ENCODE measurements around the gene BHMT2. TPM values are rescaled to one million over a fixed set of nuclear protein-coding genes. Genes with fewer than 3 reads are reported as not detected.

BHMT2 gene
- total RNA-seq, 1 experiment from 2014 or later = not detected

- DNase-seq = no peak
- TF ChIP-seq CTCF (conservative IDR thresholded peaks at IDR 0.05; ENCODE audit: low read depth, low read length) = no peak
- TF ChIP-seq EZH2phosphoT487 (IDR thresholded peaks at IDR 0.05; ENCODE audit: borderline replicate concordance, low read length) = no peak
- TF ChIP-seq EZH2 (IDR thresholded peaks at IDR 0.05; ENCODE audit: low read length, unreplicated experiment) = no peak
- no peaks in the 10 kb centered on the region for H3K36me3 ChIP-seq (ENCODE audit: low read depth, low read length)
Observed at GRCh38 chr5:79119486-79119885, 49.9 kb downstream of the BHMT2 start.

DNA sequence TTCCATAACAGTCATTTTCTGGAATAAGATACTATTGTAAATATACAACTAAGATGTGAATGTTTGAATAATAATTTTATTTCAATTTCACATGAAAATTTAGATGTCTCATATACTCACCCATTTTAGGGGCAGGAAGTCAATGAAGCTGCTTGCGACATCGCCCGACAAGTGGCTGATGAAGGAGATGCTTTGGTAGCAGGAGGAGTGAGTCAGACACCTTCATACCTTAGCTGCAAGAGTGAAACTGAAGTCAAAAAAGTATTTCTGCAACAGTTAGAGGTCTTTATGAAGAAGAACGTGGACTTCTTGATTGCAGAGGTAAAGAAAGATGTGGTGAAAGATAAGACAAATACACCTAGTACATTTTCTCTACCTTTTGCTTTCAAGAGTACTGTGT is 50.7 kb downstream of the BHMT2 start:
- Histone ChIP-seq H3K79me2 (ENCODE audit: low read length) (no peaks in the 10 kb centered on the region), H3K9ac (ENCODE audit: low read length) (no peak overlapping the region)
- no TSS peak for BruUV-seq (replicated peaks)

More at GRCh38 chr5:79119486-79119885, 49.9 kb downstream of the BHMT2 start:
- Histone ChIP-seq H3K79me2 (ENCODE audit: low read length) (no peaks in the 10 kb centered on the region), H4K20me1 (ENCODE audit: low read length) (no peaks in the 10 kb centered on the region), H3K27ac (ENCODE audit: low read length) (no peak overlapping the region), H3F3A (ENCODE audit: low read length, unreplicated experiment) (no peaks in the 10 kb centered on the region), H3K9ac (ENCODE audit: low read length) (no peak overlapping the region), H2AFZ (ENCODE audit: low read length) (no peak overlapping the region), H3K9me3 (ENCODE audit: low read length) (no peaks in the 10 kb centered on the region), H3K9me2 (replicated peaks; ENCODE audit: low read length) (no peaks in the 10 kb centered on the region), H3K4me1 (ENCODE audit: insufficient read depth, low read length) (no peaks in the 10 kb centered on the region), H3K4me2 (ENCODE audit: low read length) (no peak overlapping the region), H3K27me3 (ENCODE audit: low read length) (no peaks in the 10 kb centered on the region), H3K4me3 (ENCODE audit: low read length) (no peak overlapping the region)
- no TSS peak for BruUV-seq (replicated peaks)
- ChIA-PET POLR2A (ENCODE audit: unreplicated experiment) (no interaction called here), CTCF (no interaction called here)
- intact Hi-C loops (cut with micrococcal nuclease) = loop anchor here (5.0 kb wide), 1 partner anchor 97 kb away; no protein-coding TSS in a partner anchor
- no peak for ATAC-seq

DNA sequence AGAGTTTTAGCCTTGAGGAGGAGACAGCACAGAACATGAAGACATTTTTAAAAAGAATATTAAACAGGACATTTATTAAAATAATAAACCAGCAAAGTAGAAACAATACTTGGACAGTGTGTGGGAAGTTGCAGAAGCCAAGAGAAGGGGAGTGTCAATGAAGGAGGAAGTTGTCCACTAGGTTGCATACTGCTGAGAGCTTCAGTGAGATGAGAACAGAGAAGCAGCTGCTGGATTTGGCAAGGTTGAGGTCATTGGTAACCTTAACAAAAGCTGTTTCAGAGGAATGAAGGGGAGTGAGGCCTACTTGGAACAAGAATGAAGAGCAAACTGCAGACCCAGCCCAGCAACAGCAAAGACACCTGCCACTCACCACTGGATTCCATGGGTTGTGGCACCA is 53.4 kb downstream of the BHMT2 start:
- no peak overlapping the region for H3K4me3 ChIP-seq (ENCODE audit: low read length)
- intact Hi-C loops (cut with micrococcal nuclease) = no loop called here
- H3K4me1 ChIP-seq (ENCODE audit: insufficient read depth, low read length) = no peaks in the 10 kb centered on the region
- no peak for DNase-seq
- no peaks in the 10 kb centered on the region for H4K20me1 ChIP-seq (ENCODE audit: low read length)
- POLR2A ChIA-PET (ENCODE audit: unreplicated experiment) = no interaction called here
- no peaks in the 10 kb centered on the region for H3K79me2 ChIP-seq (ENCODE audit: low read length)
- H3K27me3 ChIP-seq (ENCODE audit: low read length) = no peaks in the 10 kb centered on the region
- no peak for ATAC-seq
- CTCF ChIA-PET = no interaction called here
- no peak overlapping the region for H2AFZ ChIP-seq (ENCODE audit: low read length)
- TF ChIP-seq EZH2 (IDR thresholded peaks at IDR 0.05; ENCODE audit: low read length, unreplicated experiment) = no peak
- no peak for TF ChIP-seq EZH2phosphoT487 (IDR thresholded peaks at IDR 0.05; ENCODE audit: borderline replicate concordance, low read length)
- no peak for TF ChIP-seq CTCF (conservative IDR thresholded peaks at IDR 0.05; ENCODE audit: low read depth, low read length)
- no peaks in the 10 kb centered on the region for H3K9me2 ChIP-seq (replicated peaks; ENCODE audit: low read length)
- BruUV-seq (replicated peaks) = no TSS peak
- H3K9ac ChIP-seq (ENCODE audit: low read length) = no peak overlapping the region
- no peaks in the 10 kb centered on the region for H3K9me3 ChIP-seq (ENCODE audit: low read length)
- no peak overlapping the region for H3K27ac ChIP-seq (ENCODE audit: low read length)
- H3K4me2 ChIP-seq (ENCODE audit: low read length) = no peak overlapping the region
- H3K36me3 ChIP-seq (ENCODE audit: low read depth, low read length) = no peaks in the 10 kb centered on the region
- H3F3A ChIP-seq (ENCODE audit: low read length, unreplicated experiment) = no peaks in the 10 kb centered on the region

More for the DNA sequence above, 50.7 kb downstream of the BHMT2 start:
- Histone ChIP-seq H2AFZ (ENCODE audit: low read length) (no peak overlapping the region), H3K36me3 (ENCODE audit: low read depth, low read length) (no peaks in the 10 kb centered on the region), H3K27ac (ENCODE audit: low read length) (no peak overlapping the region), H4K20me1 (ENCODE audit: low read length) (no peaks in the 10 kb centered on the region), H3K9me3 (ENCODE audit: low read length) (no peaks in the 10 kb centered on the region), H3K4me3 (ENCODE audit: low read length) (no peak overlapping the region), H3K9me2 (replicated peaks; ENCODE audit: low read length) (no peaks in the 10 kb centered on the region), H3F3A (ENCODE audit: low read length, unreplicated experiment) (no peaks in the 10 kb centered on the region), H3K4me1 (ENCODE audit: insufficient read depth, low read length) (no peaks in the 10 kb centered on the region), H3K4me2 (ENCODE audit: low read length) (no peak overlapping the region), H3K27me3 (ENCODE audit: low read length) (no peaks in the 10 kb centered on the region)
- DNase-seq (peak; percentile 19), ATAC-seq (no peak)
- ChIA-PET CTCF (no interaction called here), POLR2A (ENCODE audit: unreplicated experiment) (no interaction called here)
- intact Hi-C loops (cut with micrococcal nuclease) = no loop called here
- no peak for TF ChIP-seq CTCF (conservative IDR thresholded peaks at IDR 0.05; ENCODE audit: low read depth, low read length)

Data from PC-3 (cell line).